ENCODE results near the gene TRIM54.
"Not testable (repeated sequence)": the region's sequence is repeated elsewhere in the genome, so short reads cannot be mapped to it uniquely, and the experiment has no call there.

The TRIM54 gene

GRCh38 chr2:27284996-27285395 lies 2.8 kb downstream of the TRIM54 start:
- no peak overlapping the region for H3K4me3 ChIP-seq (ENCODE audit: low read depth, low read length)
- no peak overlapping the region for H3K27ac ChIP-seq (ENCODE audit: low read depth, low read length)
- H2AFZ ChIP-seq (ENCODE audit: low read length, unreplicated experiment) = no peak overlapping the region
- no peaks in the 10 kb centered on the region for H3K79me2 ChIP-seq (ENCODE audit: control insufficient read depth, insufficient read depth, low read length, unreplicated experiment)
- H3K4me1 ChIP-seq (ENCODE audit: control insufficient read depth, insufficient read depth, low read length, unreplicated experiment) = peaks cover 32% of the 10 kb centered on the region
- H3K36me3 ChIP-seq (ENCODE audit: insufficient read depth, low read length) = no peaks in the 10 kb centered on the region
- H3K27me3 ChIP-seq (ENCODE audit: insufficient read depth, low read length) = peaks cover 4% of the 10 kb centered on the region; the same call in 1 of the 2 replicates

GRCh38 chr2:27285481-27285880 lies 3.3 kb downstream of the TRIM54 start:
- no peak overlapping the region for H3K4me3 ChIP-seq (ENCODE audit: low read depth, low read length)
- no peaks in the 10 kb centered on the region for H3K36me3 ChIP-seq (ENCODE audit: insufficient read depth, low read length)
- no peak overlapping the region for H2AFZ ChIP-seq (ENCODE audit: low read length, unreplicated experiment)
- H3K27me3 ChIP-seq (ENCODE audit: insufficient read depth, low read length) = peaks cover 4% of the 10 kb centered on the region; the same call in 1 of the 2 replicates
- H3K4me1 ChIP-seq (ENCODE audit: control insufficient read depth, insufficient read depth, low read length, unreplicated experiment) = peaks cover 27% of the 10 kb centered on the region
- no peak overlapping the region for H3K27ac ChIP-seq (ENCODE audit: low read depth, low read length)
- H3K79me2 ChIP-seq (ENCODE audit: control insufficient read depth, insufficient read depth, low read length, unreplicated experiment) = no peaks in the 10 kb centered on the region

DNA sequence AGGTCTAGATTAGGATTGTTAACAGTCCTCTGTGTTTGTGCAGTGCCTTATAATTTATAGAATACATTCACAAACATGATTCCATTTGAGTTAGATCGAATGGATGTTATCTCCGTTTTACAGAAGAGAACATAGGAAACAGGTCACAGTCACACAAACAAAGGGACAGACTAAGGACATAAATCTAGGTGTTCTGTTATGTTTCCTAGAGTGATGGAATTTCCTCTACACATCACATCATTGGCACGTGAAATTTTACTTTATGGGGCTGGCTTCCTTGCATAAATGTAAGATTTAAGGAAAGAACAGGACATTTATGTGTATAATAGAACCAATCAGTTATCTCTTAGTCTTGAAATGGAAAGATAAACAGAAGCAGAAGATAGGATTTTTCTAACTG lies 6.4 kb downstream of the TRIM54 start:
- Histone ChIP-seq H3K27me3 (ENCODE audit: insufficient read depth, low read length) (peaks cover 4% of the 10 kb centered on the region; the same call in 1 of the 2 replicates), H3K4me1 (ENCODE audit: control insufficient read depth, insufficient read depth, low read length, unreplicated experiment) (peaks cover 12% of the 10 kb centered on the region), H3K27ac (ENCODE audit: low read depth, low read length) (no peak overlapping the region), H3K4me3 (ENCODE audit: low read depth, low read length) (no peak overlapping the region), H3K79me2 (ENCODE audit: control insufficient read depth, insufficient read depth, low read length, unreplicated experiment) (no peaks in the 10 kb centered on the region), H2AFZ (ENCODE audit: low read length, unreplicated experiment) (no peak overlapping the region), H3K36me3 (ENCODE audit: insufficient read depth, low read length) (no peaks in the 10 kb centered on the region)

DNA sequence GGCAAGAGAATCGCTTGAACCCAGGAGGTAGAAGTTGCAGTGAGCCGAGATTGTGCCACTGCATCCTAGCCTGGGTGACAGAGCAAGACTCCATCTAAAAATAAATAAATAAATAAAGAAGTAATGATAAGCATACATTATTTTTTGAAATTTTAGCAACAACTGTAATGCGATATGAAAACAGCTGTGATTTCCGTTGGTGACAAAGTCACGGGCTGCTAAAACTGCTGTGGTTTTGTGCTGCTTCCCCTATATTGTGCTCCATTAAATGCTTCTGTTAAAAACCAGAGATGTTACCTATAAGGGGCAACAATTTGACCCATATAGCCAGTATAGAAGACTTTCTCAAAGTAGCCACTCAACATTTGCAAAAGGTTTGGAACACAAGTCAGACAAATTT lies 8.3 kb downstream of the TRIM54 start:
- H2AFZ ChIP-seq (ENCODE audit: low read length, unreplicated experiment) = no peak overlapping the region
- no peak overlapping the region for H3K27ac ChIP-seq (ENCODE audit: low read depth, low read length)
- no peaks in the 10 kb centered on the region for H3K36me3 ChIP-seq (ENCODE audit: insufficient read depth, low read length)
- no peaks in the 10 kb centered on the region for H3K79me2 ChIP-seq (ENCODE audit: control insufficient read depth, insufficient read depth, low read length, unreplicated experiment)
- peaks cover under 1% of the 10 kb centered on the region; the same call in 1 of the 2 replicates for H3K27me3 ChIP-seq (ENCODE audit: insufficient read depth, low read length)
- H3K4me3 ChIP-seq (ENCODE audit: low read depth, low read length) = no peak overlapping the region
- peaks cover 20% of the 10 kb centered on the region for H3K4me1 ChIP-seq (ENCODE audit: control insufficient read depth, insufficient read depth, low read length, unreplicated experiment)

GRCh38 chr2:27291865-27292264 lies 9.6 kb downstream of the TRIM54 start:
- Histone ChIP-seq H3K27me3 (ENCODE audit: insufficient read depth, low read length) (no peaks in the 10 kb centered on the region), H2AFZ (ENCODE audit: low read length, unreplicated experiment) (no peak overlapping the region), H3K4me3 (ENCODE audit: low read depth, low read length) (no peak overlapping the region), H3K79me2 (ENCODE audit: control insufficient read depth, insufficient read depth, low read length, unreplicated experiment) (no peaks in the 10 kb centered on the region), H3K36me3 (ENCODE audit: insufficient read depth, low read length) (no peaks in the 10 kb centered on the region), H3K27ac (ENCODE audit: low read depth, low read length) (no peak overlapping the region), H3K4me1 (ENCODE audit: control insufficient read depth, insufficient read depth, low read length, unreplicated experiment) (peaks cover 20% of the 10 kb centered on the region)

DNA sequence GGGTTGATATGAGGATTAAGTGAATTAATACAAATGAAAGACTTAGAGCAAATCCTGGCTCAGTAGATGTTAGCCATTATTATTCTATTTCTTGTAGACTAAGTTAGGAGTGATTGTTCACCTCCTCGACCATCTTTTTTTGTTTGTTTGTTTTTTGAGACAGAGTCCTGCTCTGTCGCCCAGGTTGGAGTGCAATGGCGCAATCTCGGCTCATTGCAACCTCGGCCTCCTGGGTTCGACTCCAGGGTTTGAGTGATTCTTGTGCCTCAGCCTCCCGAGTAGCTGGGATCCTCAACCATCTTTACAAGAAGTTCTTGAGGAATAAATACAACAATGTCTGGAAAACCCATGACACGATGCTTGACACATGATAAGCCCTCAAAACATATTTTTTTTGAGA lies 12.7 kb downstream of the TRIM54 start:
- no peak overlapping the region for H2AFZ ChIP-seq (ENCODE audit: low read length, unreplicated experiment)
- H3K4me3 ChIP-seq (ENCODE audit: low read depth, low read length) = no peak overlapping the region
- no peaks in the 10 kb centered on the region for H3K79me2 ChIP-seq (ENCODE audit: control insufficient read depth, insufficient read depth, low read length, unreplicated experiment)
- no peaks in the 10 kb centered on the region for H3K27me3 ChIP-seq (ENCODE audit: insufficient read depth, low read length)
- H3K36me3 ChIP-seq (ENCODE audit: insufficient read depth, low read length) = no peaks in the 10 kb centered on the region
- peaks cover 20% of the 10 kb centered on the region for H3K4me1 ChIP-seq (ENCODE audit: control insufficient read depth, insufficient read depth, low read length, unreplicated experiment)
- no peak overlapping the region for H3K27ac ChIP-seq (ENCODE audit: low read depth, low read length)

GRCh38 chr2:27296481-27296880 lies 14.3 kb downstream of the TRIM54 start:
- peaks cover 20% of the 10 kb centered on the region for H3K4me1 ChIP-seq (ENCODE audit: control insufficient read depth, insufficient read depth, low read length, unreplicated experiment)
- no peaks in the 10 kb centered on the region for H3K79me2 ChIP-seq (ENCODE audit: control insufficient read depth, insufficient read depth, low read length, unreplicated experiment)
- H3K36me3 ChIP-seq (ENCODE audit: insufficient read depth, low read length) = no peaks in the 10 kb centered on the region
- no peak overlapping the region for H3K4me3 ChIP-seq (ENCODE audit: low read depth, low read length)
- no peak overlapping the region for H3K27ac ChIP-seq (ENCODE audit: low read depth, low read length)
- H2AFZ ChIP-seq (ENCODE audit: low read length, unreplicated experiment) = no peak overlapping the region
- no peaks in the 10 kb centered on the region for H3K27me3 ChIP-seq (ENCODE audit: insufficient read depth, low read length)

DNA sequence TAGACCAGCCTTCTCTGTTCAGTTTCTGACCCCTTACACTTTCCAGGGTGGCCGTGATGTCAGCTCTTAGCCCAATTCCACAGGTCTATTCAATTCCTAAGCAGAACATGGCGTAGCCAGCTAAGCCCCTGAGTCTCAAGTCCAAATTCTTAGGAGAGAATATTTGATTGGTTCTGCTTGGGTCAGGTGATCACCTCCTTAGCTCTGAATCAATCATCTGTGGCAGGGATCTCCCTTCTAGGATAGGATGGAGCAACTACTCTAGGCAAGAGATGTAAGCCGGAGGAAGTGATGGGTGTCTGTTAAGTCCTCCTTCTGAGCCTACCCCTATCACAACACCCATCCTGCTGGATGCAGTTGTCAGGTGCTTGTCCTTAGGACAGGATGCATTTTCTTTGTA lies 15.0 kb downstream of the TRIM54 start:
- H3K27ac ChIP-seq (ENCODE audit: low read depth, low read length) = no peak overlapping the region
- peaks cover 20% of the 10 kb centered on the region for H3K4me1 ChIP-seq (ENCODE audit: control insufficient read depth, insufficient read depth, low read length, unreplicated experiment)
- H3K79me2 ChIP-seq (ENCODE audit: control insufficient read depth, insufficient read depth, low read length, unreplicated experiment) = no peaks in the 10 kb centered on the region
- H2AFZ ChIP-seq (ENCODE audit: low read length, unreplicated experiment) = no peak overlapping the region
- H3K36me3 ChIP-seq (ENCODE audit: insufficient read depth, low read length) = no peaks in the 10 kb centered on the region
- no peaks in the 10 kb centered on the region for H3K27me3 ChIP-seq (ENCODE audit: insufficient read depth, low read length)
- H3K4me3 ChIP-seq (ENCODE audit: low read depth, low read length) = no peak overlapping the region

DNA sequence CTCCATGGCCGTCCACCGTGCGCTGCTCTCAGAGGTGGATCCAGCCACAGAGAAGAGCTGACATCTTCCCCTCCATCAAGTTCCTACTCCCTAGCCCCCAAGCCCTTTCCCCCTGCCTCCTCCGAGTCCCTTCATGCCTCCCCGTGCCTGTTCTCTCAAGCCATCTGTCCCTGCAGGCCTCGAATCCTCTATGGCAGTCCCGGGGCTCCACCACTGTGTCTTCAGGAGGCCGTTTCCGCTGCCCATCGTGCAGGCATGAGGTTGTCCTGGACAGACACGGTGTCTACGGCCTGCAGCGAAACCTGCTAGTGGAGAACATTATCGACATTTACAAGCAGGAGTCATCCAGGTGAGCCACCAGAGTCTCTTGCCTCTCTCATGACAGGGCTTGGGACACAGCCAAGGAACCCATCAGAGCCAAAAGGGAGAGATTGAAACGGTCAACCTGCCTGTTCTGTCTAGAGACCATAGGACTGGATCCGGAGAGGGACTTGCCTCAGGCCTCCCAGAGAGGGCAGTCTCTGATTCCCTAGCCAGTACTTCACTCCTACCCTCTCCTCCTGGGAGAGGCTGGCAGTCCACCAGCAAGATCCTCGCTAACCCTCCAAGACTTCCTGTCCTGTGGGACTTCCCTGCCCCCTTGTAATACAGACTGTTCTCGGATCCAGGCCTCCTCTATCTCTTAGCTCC lies 16.3 kb downstream of the TRIM54 start:
- Histone ChIP-seq H3K4me1 (ENCODE audit: control insufficient read depth, insufficient read depth, low read length, unreplicated experiment) (peaks cover 15% of the 10 kb centered on the region), H3K79me2 (ENCODE audit: control insufficient read depth, insufficient read depth, low read length, unreplicated experiment) (no peaks in the 10 kb centered on the region), H3K36me3 (ENCODE audit: insufficient read depth, low read length) (no peaks in the 10 kb centered on the region), H3K4me3 (ENCODE audit: low read depth, low read length) (no peak overlapping the region), H3K27me3 (ENCODE audit: insufficient read depth, low read length) (no peaks in the 10 kb centered on the region), H3K27ac (ENCODE audit: low read depth, low read length) (no peak overlapping the region), H2AFZ (ENCODE audit: low read length, unreplicated experiment) (no peak overlapping the region)

GRCh38 chr2:27300606-27301005 lies 18.4 kb downstream of the TRIM54 start:
- not testable (repeated sequence) for H3K4me1 ChIP-seq (ENCODE audit: control insufficient read depth, insufficient read depth, low read length, unreplicated experiment); H3K4me3 ChIP-seq (ENCODE audit: low read depth, low read length); H3K79me2 ChIP-seq (ENCODE audit: control insufficient read depth, insufficient read depth, low read length, unreplicated experiment); H2AFZ ChIP-seq (ENCODE audit: low read length, unreplicated experiment); H3K36me3 ChIP-seq (ENCODE audit: insufficient read depth, low read length); H3K27me3 ChIP-seq (ENCODE audit: insufficient read depth, low read length); H3K27ac ChIP-seq (ENCODE audit: low read depth, low read length)
